NCI-H146 treated with DMSO at 0.1 percent for 48 hours (cell line): ENCODE data around the gene GRK5.

Experiments used
- DNase-seq: peaks from one replicate; lab custom pipeline; 2025; ENCODE audit not compliant: unreplicated experiment; lab: John Stamatoyannopoulos, UW

Gene GRK5

DNA sequence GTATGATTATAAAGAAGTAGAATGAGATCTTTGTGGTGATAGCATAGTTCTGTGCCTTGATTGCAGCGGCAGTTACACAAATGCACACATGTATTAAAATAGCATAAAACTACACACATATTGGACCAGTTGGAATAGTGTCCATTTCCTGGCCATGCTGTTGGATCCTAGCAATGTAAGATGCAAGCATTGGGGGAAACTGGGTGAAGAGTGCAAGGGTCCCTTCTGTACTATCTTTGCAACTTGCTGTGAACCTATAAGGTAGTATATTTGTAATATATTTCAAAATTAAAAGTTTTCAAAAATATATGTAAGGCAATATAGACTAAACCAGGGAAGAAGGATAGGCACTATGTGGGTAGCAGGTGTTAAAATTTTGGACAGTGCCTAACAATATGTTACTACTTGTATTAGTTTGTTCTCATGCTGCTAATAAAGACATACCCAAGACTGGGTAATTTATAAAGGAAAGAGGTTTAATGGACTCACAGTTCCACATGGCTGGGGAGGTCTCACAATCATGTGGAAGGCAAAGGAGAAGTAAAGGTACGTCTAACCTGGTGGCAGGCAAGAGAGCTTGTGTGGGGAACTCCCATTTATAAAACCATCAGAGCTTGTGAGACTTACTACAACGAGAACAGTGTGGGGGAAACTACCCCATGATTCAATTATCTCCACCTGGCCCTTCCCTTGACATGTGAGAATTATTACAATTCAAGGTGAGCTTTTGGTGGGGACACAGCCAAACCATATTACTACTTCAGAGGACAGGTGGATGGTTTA, 263.7 kb downstream of the GRK5 start:
- DNase-seq = no peak

DNA sequence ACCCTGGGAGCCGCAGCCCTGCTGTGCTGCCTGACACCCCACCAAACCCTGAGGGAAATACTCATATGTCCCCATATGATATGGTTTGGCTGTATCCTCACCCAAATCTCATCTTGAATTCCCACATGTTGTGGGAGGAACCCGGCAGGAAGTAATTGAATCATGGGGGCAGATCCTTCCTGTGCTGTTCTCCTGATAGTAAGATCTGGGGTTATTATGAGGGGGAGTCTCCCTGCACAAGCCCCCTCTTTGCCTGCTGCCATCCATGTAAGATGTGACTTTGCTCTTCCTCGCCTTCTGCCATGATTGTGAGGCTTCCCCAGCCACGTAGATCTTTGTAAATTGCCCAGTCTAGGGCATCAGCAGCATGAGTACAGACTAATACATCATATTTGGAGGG, 266.4 kb downstream of the GRK5 start:
- no peak for DNase-seq

DNA sequence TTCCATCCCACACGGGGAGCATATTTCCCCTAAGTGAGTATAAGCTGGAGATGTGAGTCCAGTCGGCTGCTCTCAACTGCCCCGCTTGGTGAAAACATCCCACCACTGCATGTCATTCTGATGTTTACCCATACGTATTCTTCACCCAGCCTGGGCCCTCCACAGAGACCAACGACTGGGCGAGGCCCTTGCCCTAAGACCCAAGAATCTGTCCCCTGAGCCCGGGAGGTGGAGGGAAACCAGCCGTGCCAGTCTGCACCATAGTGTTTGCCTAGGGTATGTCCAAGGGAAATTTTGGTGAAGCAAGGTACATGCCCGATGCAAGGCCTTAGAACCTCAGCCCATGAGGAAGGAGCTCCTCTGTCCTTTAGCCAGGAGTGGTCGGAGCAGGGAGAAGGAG, 267.2 kb downstream of the GRK5 start:
- DNase-seq = no peak

DNA sequence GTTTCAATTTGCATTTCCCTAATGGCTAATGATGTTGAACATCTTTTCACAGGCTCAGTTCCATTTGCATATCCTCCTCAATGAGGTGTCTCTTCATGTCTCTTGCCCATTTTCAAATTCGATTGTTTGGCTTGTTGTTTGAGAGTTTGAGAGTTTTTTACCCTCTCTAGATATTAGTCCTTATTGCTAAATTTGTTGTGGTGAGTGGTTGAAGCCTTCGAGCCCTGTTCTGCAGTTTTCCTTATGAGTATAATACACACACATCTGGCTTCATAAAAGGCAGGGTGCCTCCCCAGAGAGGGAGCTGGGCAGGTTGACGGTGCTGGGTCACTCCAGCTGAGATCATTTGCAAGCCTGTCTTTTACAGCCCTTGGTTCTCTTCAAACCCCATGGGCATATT, 270.1 kb downstream of the GRK5 start:
- DNase-seq = no peak

DNA sequence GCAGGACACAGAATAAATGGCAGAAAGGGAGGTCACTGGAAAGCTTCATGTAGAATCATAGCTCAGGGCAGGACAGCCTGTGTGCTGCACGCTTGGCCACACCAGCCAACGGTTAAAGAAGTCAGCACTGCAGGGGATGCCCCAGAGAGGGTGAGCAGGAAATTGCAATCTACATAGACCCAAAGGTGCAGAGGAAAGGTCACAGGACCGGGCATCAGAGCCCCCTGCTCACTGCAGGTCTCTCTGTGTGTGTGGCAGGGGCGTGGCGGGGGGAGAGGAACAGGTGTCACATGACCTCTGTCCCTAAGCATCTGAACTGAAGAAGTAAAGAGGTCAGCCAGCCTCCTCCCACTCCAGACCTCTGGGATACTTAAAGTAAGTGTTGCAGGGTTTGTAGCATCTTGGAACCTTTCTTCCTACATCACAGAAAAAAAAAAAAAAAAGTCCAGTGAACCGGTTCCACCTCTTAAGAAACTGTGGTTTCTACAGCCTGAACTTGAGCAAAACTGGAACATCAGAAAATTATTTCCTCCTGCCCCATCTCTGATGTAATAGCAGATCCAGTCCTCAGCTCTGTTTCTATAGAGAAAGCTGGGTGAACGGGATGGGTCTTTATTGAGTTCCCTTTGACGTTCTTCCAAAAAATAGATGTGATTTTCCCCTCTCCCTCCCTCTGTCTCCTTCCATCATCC, 270.9 kb downstream of the GRK5 start:
- no peak for DNase-seq

DNA sequence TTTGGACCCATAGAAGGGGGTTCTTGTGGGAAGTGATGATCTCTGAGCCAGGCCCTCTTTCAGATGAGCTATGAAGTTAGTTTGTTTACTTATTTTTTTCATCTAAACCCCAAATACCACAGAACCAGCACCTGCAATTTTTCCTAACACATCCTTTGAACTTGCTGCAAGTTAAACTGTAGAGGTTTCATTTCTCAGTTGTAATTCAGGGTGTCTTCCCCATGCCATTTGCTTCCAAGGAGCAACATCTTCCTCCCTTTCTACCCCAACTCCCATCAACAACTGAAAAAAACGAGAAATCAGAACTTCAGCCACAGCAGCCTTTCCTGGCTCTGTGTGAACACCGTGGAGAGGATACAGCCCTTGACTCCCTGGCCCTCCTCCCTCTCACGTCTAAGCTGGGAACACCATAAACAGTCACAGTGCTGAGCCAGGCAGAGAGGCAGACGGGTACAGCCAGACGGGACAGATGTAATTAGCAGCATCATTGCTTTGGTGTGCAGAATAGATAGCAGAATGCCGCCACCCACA, 271.5 kb downstream of the GRK5 start:
- no peak for DNase-seq

DNA sequence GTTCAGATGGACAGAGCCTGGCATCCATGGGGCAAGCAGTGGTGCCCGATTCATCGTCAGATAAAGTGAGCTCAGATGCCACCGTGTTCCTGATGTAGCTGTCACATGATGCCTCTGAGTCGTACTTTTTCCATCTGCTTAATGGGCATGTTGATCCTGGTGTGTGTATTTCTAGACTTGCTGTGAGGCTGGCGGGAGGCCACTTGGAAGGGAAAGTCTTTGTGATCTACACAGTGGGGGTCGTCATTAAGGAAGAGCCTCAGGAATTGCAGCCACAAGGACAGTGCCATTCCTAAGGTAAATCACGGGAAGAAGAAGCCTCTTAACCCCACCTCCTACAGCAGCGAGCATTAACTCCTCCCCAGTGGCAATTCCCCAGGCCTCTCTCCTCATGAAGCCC, 272.2 kb downstream of the GRK5 start:
- DNase-seq = no peak

DNA sequence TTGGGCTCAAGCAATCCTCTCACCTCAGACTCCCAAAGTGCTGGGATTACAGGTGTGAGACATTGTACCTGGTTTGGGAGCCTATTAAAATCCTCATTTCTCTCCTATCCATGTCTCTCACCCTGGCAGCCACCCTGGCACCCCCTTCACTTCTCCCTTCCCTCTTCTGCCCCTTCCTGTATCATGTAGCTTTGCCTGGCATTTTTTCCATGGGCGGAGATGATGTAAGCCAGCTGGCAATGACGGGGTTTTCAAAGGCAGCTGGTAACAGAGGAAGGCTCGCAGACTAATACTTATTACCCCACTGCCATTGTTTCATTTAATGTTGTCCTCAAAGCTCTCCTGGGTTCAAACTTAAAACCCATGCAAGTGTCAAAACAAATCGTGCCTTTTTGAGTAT, 273.3 kb downstream of the GRK5 start:
- DNase-seq = no peak

DNA sequence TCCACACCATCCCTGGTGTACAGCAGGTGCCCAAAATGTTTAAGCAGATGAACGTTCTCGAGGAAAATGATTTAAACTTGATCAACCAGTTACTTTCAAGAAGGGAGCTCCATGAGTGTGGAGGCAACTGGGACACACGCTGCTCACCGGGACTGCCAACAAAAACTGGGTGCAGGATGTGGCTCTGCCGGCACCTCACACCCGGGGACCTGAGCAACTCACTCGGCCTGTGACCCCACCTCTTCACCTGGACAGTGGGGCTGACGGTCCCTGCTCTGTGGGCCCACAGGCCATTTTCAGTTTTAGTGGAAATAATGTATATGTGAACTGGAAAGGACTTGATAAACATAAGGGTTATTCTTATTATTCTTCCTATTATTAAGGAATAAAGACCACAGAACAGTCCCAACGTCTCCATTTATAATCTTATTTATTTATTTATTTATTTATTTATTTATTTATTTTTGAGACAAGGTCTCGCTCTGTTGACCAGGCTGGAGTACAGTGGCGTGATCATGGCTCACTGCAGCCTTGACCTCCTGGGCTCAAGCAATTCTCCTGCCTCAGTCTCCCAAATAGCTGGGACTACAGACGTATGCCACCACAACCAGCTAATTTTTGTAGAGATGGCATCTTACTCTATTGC, 274.5 kb downstream of the GRK5 start:
- no peak for DNase-seq

DNA sequence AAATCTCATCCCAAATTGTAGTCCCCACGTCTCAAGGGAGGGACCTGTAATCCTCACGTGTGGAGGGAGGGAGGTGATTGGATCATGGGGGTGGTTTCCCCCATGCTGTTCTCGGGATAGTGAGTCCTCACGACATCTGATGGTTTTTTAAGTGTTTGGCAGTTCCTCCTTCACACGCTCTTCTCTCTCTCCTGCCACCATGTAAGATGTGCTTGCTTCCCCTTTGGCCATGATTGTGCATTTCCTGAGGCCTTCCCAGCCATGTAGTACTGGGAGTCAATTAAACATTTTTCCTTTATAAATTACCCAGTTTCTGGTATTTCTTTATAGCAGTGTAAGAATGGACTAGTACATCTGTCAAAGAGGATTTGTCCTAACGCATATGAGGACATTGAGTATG, 275.6 kb downstream of the GRK5 start:
- DNase-seq = no peak

DNA sequence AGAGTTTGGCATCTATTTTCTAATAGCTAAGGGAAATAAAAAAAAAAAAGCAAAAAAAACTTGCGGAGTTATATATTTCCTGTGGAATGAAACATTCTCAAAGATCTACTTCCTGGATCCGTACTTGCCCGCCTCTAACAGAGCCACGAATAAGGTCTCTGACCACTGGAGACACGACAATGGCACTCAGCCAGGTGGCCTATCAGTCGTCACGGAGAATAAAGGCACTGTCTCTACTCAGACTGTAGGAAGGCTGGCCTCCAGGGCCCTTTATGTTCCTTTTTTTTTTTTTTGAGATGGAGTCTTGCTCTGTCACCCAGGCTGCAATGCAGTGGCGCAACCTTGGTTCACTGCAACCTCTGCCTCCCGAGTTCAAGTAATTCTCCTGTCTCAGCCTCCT, 276.5 kb downstream of the GRK5 start:
- no peak for DNase-seq

DNA sequence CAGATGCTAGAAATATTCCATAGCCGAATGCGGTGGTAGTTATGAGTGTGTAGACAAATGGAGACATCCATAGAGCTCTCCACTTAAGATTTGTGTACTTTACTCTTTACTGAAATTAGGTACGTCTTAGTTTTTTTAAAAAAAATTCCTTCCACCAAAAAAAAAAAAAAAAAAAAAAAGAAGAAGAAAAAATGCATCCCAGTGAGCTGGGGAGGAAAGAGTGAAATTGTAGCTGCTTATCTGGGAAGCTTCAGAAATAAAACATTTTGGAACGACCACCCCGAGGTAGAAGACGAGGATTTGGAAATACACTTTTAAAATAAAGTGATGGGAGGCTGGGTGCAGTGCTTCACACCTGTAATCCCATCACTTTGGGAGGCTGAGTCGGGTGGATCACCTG, 281.3 kb downstream of the GRK5 start:
- no peak for DNase-seq

DNA sequence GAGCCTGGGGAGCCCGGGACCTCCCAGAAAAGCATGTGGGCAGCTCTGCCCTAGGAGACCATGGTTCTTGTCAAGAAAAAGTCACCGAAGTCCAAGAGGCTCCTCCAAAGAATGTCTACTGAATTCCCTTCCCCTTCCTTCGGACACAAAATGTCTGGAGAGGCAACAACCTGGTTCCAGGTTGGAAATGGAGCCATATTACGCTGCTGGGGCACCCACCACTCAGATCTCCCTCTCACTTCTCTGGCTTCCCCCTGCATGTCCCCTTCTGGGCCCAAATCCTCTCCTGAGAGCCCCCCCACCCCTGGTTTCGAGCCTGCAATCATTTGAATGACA, 282.6 kb downstream of the GRK5 start:
- DNase-seq = no peak

DNA sequence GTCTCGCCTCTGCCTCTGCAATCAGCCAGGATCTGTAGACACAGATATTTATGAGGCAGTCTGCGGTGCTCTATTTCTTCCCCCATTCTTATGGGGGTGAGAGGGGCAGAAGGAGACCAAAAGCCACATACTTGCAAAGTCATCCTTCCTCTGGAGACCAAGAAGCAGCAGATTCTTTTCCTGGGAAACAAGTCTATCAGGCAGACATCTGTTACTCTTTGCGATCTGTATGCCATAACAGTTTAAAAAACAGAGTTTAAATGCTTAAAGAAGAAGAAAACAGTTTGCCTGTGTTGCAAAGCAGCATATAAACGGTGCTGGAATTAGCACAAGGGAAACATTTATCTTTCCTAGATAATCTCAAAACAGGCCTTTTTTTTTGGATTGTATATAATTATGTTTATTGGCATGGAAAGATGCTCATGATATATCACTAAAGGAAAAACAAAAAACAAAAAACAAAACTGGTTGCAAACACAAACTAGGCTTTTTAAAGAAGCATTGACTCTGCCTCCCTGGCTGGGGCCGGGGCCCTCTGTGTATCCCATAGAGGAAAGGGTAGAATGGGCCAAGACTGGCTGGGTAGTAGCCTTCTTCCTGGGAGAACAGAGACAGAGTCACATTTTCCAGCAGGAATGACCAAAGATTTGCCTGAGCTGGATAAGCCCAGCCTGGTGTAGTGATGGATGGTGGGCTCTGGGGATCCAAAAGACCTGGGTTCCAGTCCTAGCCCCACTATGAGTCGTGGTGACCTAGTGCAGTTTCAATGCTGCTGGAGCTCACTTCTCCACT, 284.8 kb downstream of the GRK5 start:
- no peak for DNase-seq

DNA sequence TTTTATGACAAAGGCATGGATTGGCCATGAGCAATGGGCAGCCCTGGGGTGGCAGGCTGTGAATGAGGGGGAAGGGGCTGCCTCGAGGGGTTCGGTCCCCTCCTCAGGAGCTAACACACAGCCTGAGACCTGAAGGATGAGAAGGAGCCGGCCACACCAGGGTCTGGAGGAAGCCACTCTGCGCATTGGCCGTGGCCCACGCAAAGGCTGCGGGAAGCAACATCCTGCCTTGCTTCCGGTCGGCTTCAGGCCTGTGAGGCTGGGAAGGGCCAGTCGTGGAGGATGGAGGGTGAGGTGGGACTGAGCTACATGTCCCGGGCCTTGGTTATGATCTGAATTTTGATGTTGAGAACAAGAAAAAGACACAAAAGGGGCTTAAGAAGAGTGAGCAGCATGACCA, 285.8 kb downstream of the GRK5 start:
- no peak for DNase-seq

DNA sequence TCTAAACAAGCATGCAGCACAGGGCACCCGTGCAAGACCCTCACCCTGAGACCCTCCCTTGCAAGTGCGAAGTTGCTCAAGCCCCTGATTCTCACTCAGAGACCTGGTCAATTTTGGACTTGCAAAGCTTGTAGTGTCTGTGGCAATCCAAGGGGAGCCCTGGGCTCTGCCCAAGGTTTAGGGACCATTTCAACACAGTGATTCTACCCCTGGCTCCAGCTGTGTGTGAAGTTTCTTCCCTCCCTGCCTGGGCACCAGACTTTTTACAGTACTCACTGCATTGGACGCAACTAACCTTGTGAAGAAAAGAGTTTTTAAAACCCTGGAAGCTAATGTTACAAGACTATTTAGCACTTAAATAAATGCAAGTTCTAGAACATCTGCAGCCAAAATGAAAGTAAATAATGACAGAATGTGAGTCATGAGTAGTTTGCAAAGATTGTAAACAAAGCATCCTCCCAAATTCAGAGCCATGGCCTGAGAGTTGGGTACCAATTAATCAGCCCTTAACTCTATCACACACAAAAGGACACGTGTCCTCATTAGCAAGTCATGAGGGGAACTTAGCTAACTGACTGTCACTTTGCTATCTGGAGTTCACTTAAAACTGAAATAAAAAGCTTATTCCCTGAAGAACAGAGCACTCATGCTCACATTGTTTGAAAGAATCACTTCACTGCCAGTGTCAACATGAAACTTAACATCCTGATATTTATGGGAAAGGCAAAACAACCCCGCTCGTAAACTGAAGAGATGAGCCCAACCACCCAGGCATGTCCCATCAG, 287.1 kb downstream of the GRK5 start:
- DNase-seq = no peak

DNA sequence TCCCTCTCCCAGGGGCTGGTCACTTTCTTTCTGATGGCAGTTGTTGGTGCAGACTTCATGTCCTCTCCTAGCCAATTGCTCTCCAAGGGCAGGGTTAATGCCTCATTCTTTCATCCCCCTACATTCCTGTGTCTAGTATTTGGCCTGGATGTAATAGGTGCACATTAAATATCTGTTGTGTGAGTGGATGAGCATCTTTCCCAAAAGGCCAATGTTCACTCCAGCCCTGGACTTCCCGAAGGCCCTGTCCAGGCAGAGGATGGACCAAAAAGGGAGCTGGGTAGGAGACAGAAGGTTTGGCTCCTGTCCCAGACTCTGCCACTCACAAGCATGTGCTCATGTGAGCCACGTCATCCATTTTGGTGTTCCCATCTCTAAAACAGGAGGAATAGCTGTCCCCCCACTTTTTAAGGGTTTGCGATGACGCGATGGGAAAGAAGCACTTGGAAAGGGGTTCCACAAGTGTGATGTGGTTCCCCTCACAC, 287.7 kb downstream of the GRK5 start:
- DNase-seq = no peak

DNA sequence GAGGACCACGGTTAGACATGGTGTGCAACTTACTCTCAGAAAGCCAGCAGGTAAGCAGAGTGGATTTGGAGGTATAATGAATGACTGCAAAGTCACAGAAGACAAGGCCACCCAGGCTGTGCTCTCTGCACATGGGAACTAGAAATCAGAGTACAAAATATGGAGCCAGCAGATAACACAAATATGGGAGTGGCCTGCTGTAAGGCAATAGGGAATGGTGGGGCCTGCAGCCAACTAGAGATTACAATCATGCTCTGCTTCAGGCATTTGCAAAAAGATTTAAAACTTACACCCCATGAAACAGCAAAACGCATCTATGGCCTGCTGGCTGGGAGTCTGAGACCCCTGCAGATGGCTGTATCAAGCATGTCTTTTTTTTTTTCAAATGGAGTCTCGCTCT, 288.2 kb downstream of the GRK5 start:
- DNase-seq = no peak

DNA sequence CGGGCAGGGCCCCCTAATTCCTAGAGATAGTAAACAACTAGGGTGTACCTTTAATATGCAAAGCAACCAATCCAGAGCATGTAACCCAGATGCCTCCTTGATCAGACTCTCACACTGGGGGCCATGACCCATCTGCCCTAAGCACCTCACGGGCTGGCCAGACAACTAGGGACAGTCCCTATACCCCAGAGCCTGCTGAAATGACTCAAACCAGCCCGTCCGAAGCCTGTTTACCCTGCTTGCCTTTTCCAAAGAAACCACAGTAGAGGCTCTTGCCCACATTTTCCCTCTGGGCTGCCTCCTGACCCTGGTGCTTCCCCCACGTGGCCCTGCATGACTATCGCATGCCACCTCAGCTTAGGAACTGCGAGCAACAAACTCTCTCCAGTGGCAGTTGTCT, 288.9 kb downstream of the GRK5 start:
- no peak for DNase-seq

DNA sequence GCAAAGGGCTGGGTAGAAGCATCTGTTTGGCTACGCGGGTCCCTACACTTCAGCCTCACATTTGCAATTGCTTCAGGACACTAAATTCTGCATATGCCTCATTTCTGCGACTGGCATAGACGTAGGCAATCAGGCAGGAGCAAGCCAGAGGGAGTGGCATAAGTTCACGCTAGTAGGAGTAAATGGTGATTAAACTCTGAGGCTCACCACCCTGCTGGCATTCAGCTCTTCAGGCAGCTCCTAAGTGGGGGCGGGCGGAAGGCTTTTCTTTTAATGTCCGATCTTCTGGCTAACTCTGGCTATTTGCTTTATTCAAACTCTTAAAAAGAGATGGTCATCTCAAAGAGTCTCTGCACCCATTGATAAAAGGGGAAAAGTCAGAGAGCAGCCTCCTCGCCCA, 289.9 kb downstream of the GRK5 start:
- no peak for DNase-seq
